HG02763 (cell line): ENCODE measurements around the gene HOXD8.

Experiments used
- ATAC-seq: cut with Tn5 transposase; IDR thresholded peaks from one replicate; pipeline ENCODE4 v1.9.1; 2021; ENCODE audit warnings: mild to moderate bottlenecking, moderate library complexity; ENCODE audit not compliant: unreplicated experiment

The HOXD8 gene

GRCh38 chr2:176171351-176172006 lies 42.0 kb downstream of the HOXD8 start:
- ATAC-seq, result no peak

- no peak for ATAC-seq
Observed at GRCh38 chr2:176172007-176172894, 42.7 kb downstream of the HOXD8 start.

- no peak for ATAC-seq
Observed at GRCh38 chr2:176172895-176173566, 43.5 kb downstream of the HOXD8 start.

GRCh38 chr2:176173567-176174381 lies 44.3 kb downstream of the HOXD8 start:
- ATAC-seq, result no peak

- ATAC-seq, result no peak
Observed at GRCh38 chr2:176174382-176174823, 44.9 kb downstream of the HOXD8 start.

GRCh38 chr2:176174824-176175708 lies 45.6 kb downstream of the HOXD8 start:
- ATAC-seq, result no peak

GRCh38 chr2:176175709-176176607 lies 46.5 kb downstream of the HOXD8 start:
- no peak for ATAC-seq

- ATAC-seq, result no peak
Observed at GRCh38 chr2:176177580-176178037, 48.1 kb downstream of the HOXD8 start.

- ATAC-seq, result no peak
Observed at GRCh38 chr2:176178038-176178756, 48.7 kb downstream of the HOXD8 start.

GRCh38 chr2:176178757-176179295 lies 49.3 kb downstream of the HOXD8 start:
- ATAC-seq, result no peak

- no peak for ATAC-seq
Observed at GRCh38 chr2:176181551-176181950, 52.0 kb downstream of the HOXD8 start.
